HepG2 (cell line): ENCODE measurements around the gene TIGAR. TPM values are rescaled to one million over a fixed set of nuclear protein-coding genes. Genes with fewer than 3 reads are reported as not detected.

Experiments
- ATAC-seq: fragments of 200-7000 bp; cut with Tn5 transposase; 3 replicates; pipeline ENCODE4 v1.9.1; 2020; ENCODE audit warnings: mild to moderate bottlenecking, moderate library complexity
- BruUV-seq: library from RNA; stranded (reverse); fragments of 400-500 nt; replicated peaks from 2 replicates; lab custom pipeline; 2021; lab: Mats Ljungman, UMichigan
- CTCF ChIA-PET: fragments of 300-600 bp; formaldehyde crosslinking; extraction: SDS; loops from one replicate; lab custom pipeline; 2021; ENCODE audit warnings: low total read pairs, inconsistent platforms, low intra/inter-chr PET ratio; lab: Yijun Ruan, JAX
- POLR2A ChIA-PET: fragments of 350-600 bp; sonication (Branson Sonifier 250); formaldehyde crosslinking; loops from one replicate; lab custom pipeline; 2020; ENCODE audit warnings: antibody characterized with exemption, inconsistent platforms; lab: Yijun Ruan, JAX
- DNase-seq: peaks from one replicate; pipeline ENCODE4 v3.0.0-alpha.2; 2015; ENCODE audit warnings: low spot score
- FAIRE-seq: peaks from 3 replicates; lab custom pipeline; 2011; peaks lifted over from hg19 to GRCh38; lab: Jason Lieb, UNC
- H2AFZ ChIP-seq: one replicate; pipeline ENCODE4 v1.6.1; 2011; ENCODE audit warnings: low read length, inconsistent platforms
- H3K27ac ChIP-seq: fragments of 300-600 bp; 3 replicates; pipeline ENCODE4 v1.8.0; 2011; ENCODE audit warnings: mixed run types, mild to moderate bottlenecking, mixed read lengths, low read length, inconsistent platforms; ENCODE audit not compliant: insufficient read depth; ENCODE audit errors: extremely low read length
- H3K27me3 ChIP-seq, 2 experiments: fragments of 200-600 bp in 1 of 2; 2 replicates in 1 of 2; 3 replicates in 1 of 2; pipeline versions ENCODE4 v1.6.0 to v1.8.0; 2011; ENCODE audit warnings: low read length in 2 of 2, mild to moderate bottlenecking in 2 of 2, moderate library complexity in 2 of 2, inconsistent platforms in 1 of 2; ENCODE audit not compliant: insufficient read depth in 2 of 2, control insufficient read depth in 1 of 2
- H3K36me3 ChIP-seq, 2 experiments: fragments of 200-600 bp in 1 of 2; replicated peaks in 1 of 2; 2 replicates in 1 of 2; 3 replicates in 1 of 2; pipeline versions ENCODE4 v1.5.1 to v1.8.0; 2011; ENCODE audit warnings: low read length in 2 of 2, inconsistent platforms in 1 of 2; ENCODE audit not compliant: insufficient read depth in 2 of 2, control insufficient read depth in 1 of 2
- H3K4me1 ChIP-seq: 2 replicates; pipeline ENCODE4 v1.5.1; 2012; ENCODE audit warnings: low read length, inconsistent platforms; ENCODE audit not compliant: insufficient read depth
- H3K4me2 ChIP-seq: 2 replicates; pipeline ENCODE4 v1.6.0; 2011; ENCODE audit warnings: low read depth, low read length, inconsistent platforms
- H3K4me3 ChIP-seq, 3 experiments: fragments of 200-600 bp in 1 of 3; sonication (generic), shearing (Covaris generic) in 1 of 3; replicated peaks in 1 of 3; 2 replicates each; pipeline ENCODE4 v1.5.1; 2011 to 2016; ENCODE audit warnings: low read length in 3 of 3, inconsistent platforms in 2 of 3, low read depth in 2 of 3, mild to moderate bottlenecking in 2 of 3, control low read depth in 1 of 3, mixed read lengths in 1 of 3; ENCODE audit not compliant: insufficient read depth in 1 of 3
- H3K79me2 ChIP-seq: one replicate; pipeline ENCODE4 v1.6.1; 2011; ENCODE audit warnings: low read length, inconsistent platforms; ENCODE audit not compliant: insufficient read depth
- H3K9ac ChIP-seq: 2 replicates; pipeline ENCODE4 v1.6.0; 2011; ENCODE audit warnings: mild to moderate bottlenecking, low read depth, low read length, inconsistent platforms; ENCODE audit not compliant: insufficient read depth
- H3K9me3 ChIP-seq: 2 replicates; pipeline ENCODE4 v1.5.1; 2012; ENCODE audit warnings: mild to moderate bottlenecking, low read length
- H4K20me1 ChIP-seq: 2 replicates; pipeline ENCODE4 v1.6.0; 2011; ENCODE audit warnings: inconsistent platforms, mild to moderate bottlenecking, low read length, moderate library complexity; ENCODE audit not compliant: insufficient read depth
- ETV6 ChIP-seq: sonication (generic); formaldehyde crosslinking; conservative IDR thresholded peaks from 2 replicates; pipeline ENCODE4 v1.4.0; 2020; ENCODE audit warnings: missing genetic modification reagents
- HNRNPLL ChIP-seq: fragments of 200-400 bp; formaldehyde crosslinking; IDR thresholded peaks from 2 replicates; pipeline ENCODE4 v1.6.1; 2017; ENCODE audit warnings: mild to moderate bottlenecking, low read depth, low read length; ENCODE audit not compliant: poor library complexity, severe bottlenecking
- PTBP1 ChIP-seq: fragments of 200-400 bp; formaldehyde crosslinking; IDR thresholded peaks from 2 replicates; pipeline ENCODE4 v1.6.1; 2018; ENCODE audit warnings: low read length, low read depth; ENCODE audit not compliant: poor library complexity, severe bottlenecking
- TBX3 ChIP-seq: fragments of 450-650 bp; IDR thresholded peaks from 2 replicates; pipeline ENCODE4 v1.6.1; 2017; ENCODE audit warnings: antibody characterized with exemption, mild to moderate bottlenecking, inconsistent platforms, borderline replicate concordance
- ZMYM2 ChIP-seq: sonication (generic); formaldehyde crosslinking; IDR thresholded peaks from 2 replicates; pipeline ENCODE4 v1.8.0; 2022; ENCODE audit warnings: mild to moderate bottlenecking, missing genetic modification reagents
- ZNF136 ChIP-seq: sonication (generic); formaldehyde crosslinking; IDR thresholded peaks from 2 replicates; pipeline ENCODE4 v1.8.1; 2022; ENCODE audit warnings: low read depth, mild to moderate bottlenecking, moderate library complexity, missing genetic modification reagents
- ZNF207 ChIP-seq: fragments of 450-650 bp; IDR thresholded peaks from 2 replicates; pipeline ENCODE4 v1.6.1; 2016; ENCODE audit warnings: antibody characterized with exemption, borderline replicate concordance
- ZNF547 ChIP-seq: sonication (generic); formaldehyde crosslinking; IDR thresholded peaks from 2 replicates; pipeline ENCODE4 v1.5.1; 2020; ENCODE audit warnings: mild to moderate bottlenecking, missing genetic modification reagents
- WGBS: methylation state at CpG from one replicate; pipeline ENCODE4 v1.1.6; 2017; ENCODE audit warnings: low lambda C conversion rate; 5-methylcytosine and 5-hydroxymethylcytosine counted together
- in situ Hi-C: cut with HindIII; loops from 2 replicates; pipeline ENCODE4 v1.10.0; 2017; ENCODE audit warnings: low pct_unique_long_range_greater_than_20kb; ENCODE audit not compliant: extremely low pct_ligation_motif_present
- intact Hi-C: fragments of 100-400 bp; cut with micrococcal nuclease; formaldehyde crosslinking; loops from one replicate; pipeline ENCODE4 v1.10.0; 2022; ENCODE audit not compliant: unreplicated experiment
- polyA plus RNA-seq, 8 experiments: library from polyadenylated mRNA; depleted of rRNA in 3 of 8; stranded (reverse) in 7 of 8; unstranded in 1 of 8; fragments of >200 nt; fragmentation: Illumina TruSeq in 4 of 8; extraction: Trizol in 4 of 8; gene quantifications; 2 replicates each; pipeline versions ENCODE4 v1.2.1 to v1.2.3, GENCODE V29; 2011 to 2016; ENCODE audit warnings: low read depth in 4 of 8, missing spikeins in 1 of 8, mixed read lengths in 1 of 8; ENCODE audit not compliant: insufficient read depth in 1 of 8
- total RNA-seq, 5 experiments: library from RNA; depleted of rRNA; stranded (reverse); fragments of >200 nt; fragmentation: Illumina TruSeq; extraction: Trizol; gene quantifications; 2 replicates each; pipeline ENCODE4 v1.2.3, GENCODE V29; 2016; ENCODE audit warnings: low read depth in 1 of 5
- TF ChIP-seq, protein P1 (sequence below): sonication (generic); formaldehyde crosslinking; IDR thresholded peaks from 2 replicates; pipeline ENCODE4 v1.4.0; 2020; ENCODE audit warnings: missing genetic modification reagents

Gene TIGAR
- total and polyA plus RNA-seq, 2 of the 13 experiments (the other 11 are each of a cell fraction or from before 2014, with no cell fraction given): 2.6 to 21.8 TPM

DNA sequence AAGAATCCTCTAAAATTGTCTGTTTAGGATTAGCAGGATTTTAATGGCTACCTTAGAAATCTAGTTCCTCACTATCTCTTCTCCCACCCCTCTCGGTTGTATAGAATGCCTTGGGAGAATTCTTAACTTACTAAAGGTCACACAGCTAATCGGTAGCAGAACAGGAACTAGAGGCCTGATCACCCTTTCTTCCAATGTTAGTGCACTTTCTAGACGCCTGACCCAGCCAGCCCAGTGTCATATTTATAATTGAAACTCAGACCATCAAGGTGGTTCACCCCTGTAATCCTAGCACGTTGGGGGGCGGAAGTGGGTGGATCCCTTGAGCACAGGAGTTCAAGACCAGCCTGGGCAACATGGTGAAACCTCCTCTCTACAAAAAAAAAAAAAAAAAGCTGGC, 1.7 kb downstream of the TIGAR start (continued):
- TF ChIP-seq ZNF136 (no peak), ZMYM2 (CRISPR knock-in tag) (no peak), ZNF207 (no peak), ZNF547 (no peak), HNRNPLL (no peak), PTBP1 (no peak), TBX3 (no peak)

GRCh38 chr12:4323396-4323795, 2.4 kb downstream of the TIGAR start:
- Histone ChIP-seq H3K9ac (no peak overlapping the region), H3K9me3 (no peaks in the 10 kb centered on the region), H3K27me3 (no peaks in the 10 kb centered on the region; a peak in 1 of 5 replicates), H3K36me3 (no peaks in the 10 kb centered on the region), H2AFZ (no peak overlapping the region), H3K4me2 (no peak overlapping the region), H3K79me2 (peaks cover 18% of the 10 kb centered on the region), H3K4me1 (peaks cover 25% of the 10 kb centered on the region), H3K4me3 (no peak overlapping the region), H3K27ac (no peak overlapping the region), H4K20me1 (no peaks in the 10 kb centered on the region)
- intact Hi-C loops: no loop called here
- DNase-seq: no peak
- ChIA-PET CTCF (no interaction called here), POLR2A (no interaction called here)
- no peak for ATAC-seq
- no TSS peak for BruUV-seq
- in situ Hi-C loops: no loop called here
- 98% methylated on average over 4 of the region's 4 CpGs for WGBS
- no peak for FAIRE-seq
- TF ChIP-seq, protein P1, sequence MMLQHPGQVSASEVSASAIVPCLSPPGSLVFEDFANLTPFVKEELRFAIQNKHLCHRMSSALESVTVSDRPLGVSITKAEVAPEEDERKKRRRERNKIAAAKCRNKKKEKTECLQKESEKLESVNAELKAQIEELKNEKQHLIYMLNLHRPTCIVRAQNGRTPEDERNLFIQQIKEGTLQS (CRISPR knock-in tag): no peak
- TF ChIP-seq ETV6 (CRISPR knock-in tag): no peak
